Adrenal gland (tissue), 12 donors: Measurements from ENCODE around the gene MYOCD. TPM values are rescaled to one million over a fixed set of nuclear protein-coding genes. Genes with fewer than 3 reads are reported as not detected.

Experiments used
- DNase-seq, 7 donors: peaks; one replicate each; pipeline ENCODE4 v3.0.0-alpha.2; 2019 to 2020
- H3K27ac ChIP-seq, 5 donors: fragments of 200-600 bp; sonication (generic) in 4 of 5; 1 replicate in 3 of 5; 2 replicates in 2 of 5; pipeline versions ENCODE4 v1.5.1 to v1.8.0; 2016 to 2020; ENCODE audit warnings: mild to moderate bottlenecking in 1 of 5
- H3K27me3 ChIP-seq: fragments of 200-600 bp; 2 replicates; pipeline ENCODE4 v1.8.0; 2021
- H3K36me3 ChIP-seq, 2 donors: fragments of 200-600 bp; replicated peaks in 1 of 2; 1 replicate in 1 of 2; 2 replicates in 1 of 2; pipeline versions ENCODE4 v1.5.1 to v1.8.0; 2018 to 2022
- H3K4me1 ChIP-seq, 2 donors: fragments of 200-600 bp; replicated peaks in 1 of 2; 1 replicate in 1 of 2; 2 replicates in 1 of 2; pipeline versions ENCODE4 v1.5.1 to v1.8.0; 2018 to 2021
- H3K4me3 ChIP-seq, 4 donors: fragments of 200-600 bp; sonication (generic) in 3 of 4; one replicate each; pipeline ENCODE4 v1.5.1; 2016 to 2018
- H3K9me3 ChIP-seq, 3 donors: fragments of 200-600 bp; sonication (generic) in 1 of 3; replicated peaks in 1 of 3; 1 replicate in 2 of 3; 2 replicates in 1 of 3; pipeline versions ENCODE4 v1.5.1 to v1.8.0; 2016 to 2021
- CTCF ChIP-seq, 6 experiments: fragments of 450-650 bp in 4 of 6; fragments of 200-600 bp in 2 of 6; sonication (generic) in 1 of 6; IDR thresholded peaks; 1 replicate in 5 of 6; 2 replicates in 1 of 6; pipeline versions ENCODE4 v1.5.1 to v1.8.0; 2016 to 2021; ENCODE audit warnings: antibody characterized with exemption in 6 of 6, mild to moderate bottlenecking in 2 of 6, moderate library complexity in 1 of 6
- POLR2A ChIP-seq, 2 donors: fragments of 450-650 bp; IDR thresholded peaks; one replicate each; pipeline ENCODE4 v1.6.1; 2017; ENCODE audit warnings: antibody characterized with exemption in 2 of 2, mild to moderate bottlenecking in 2 of 2, moderate library complexity in 1 of 2
- WGBS, 4 donors: extraction: QIAGEN DNeasy Blood & Tissue Kit in 2 of 4; methylation state at CpG; one replicate each; pipeline versions ENCODE4 v1.1.5 to v1.1.7; 2013 to 2017; 5-methylcytosine and 5-hydroxymethylcytosine counted together
- intact Hi-C, 2 donors: fragments of 100-400 bp; cut with DNase I; formaldehyde crosslinking; loops; one replicate each; pipeline versions ENCODE4 v1.14.1 to v1.15.0; 2022 to 2023
- polyA plus RNA-seq, 3 donors: library from polyadenylated mRNA; stranded (reverse); fragments of 200-250 nt in 2 of 3; fragments of 350-450 nt in 1 of 3; fragmentation: Illumina TruSeq in 1 of 3; extraction: RNeasy Lipid Tissue Mini Kit (QIAGEN cat#74804) in 1 of 3; gene quantifications; one replicate each; pipeline ENCODE4 v1.2.3, GENCODE V29; 2013 to 2014
- total RNA-seq, 9 donors: library from RNA; depleted of rRNA in 4 of 9; stranded (reverse); fragments of >200 nt in 4 of 9; fragments of 120-200 nt in 1 of 9; fragmentation: NEBNext Ultra II Directional in 1 of 9; extraction: Animal tissue kit (Norgen Biotek cat#: 25700) in 1 of 9; gene quantifications; one replicate each; pipeline versions ENCODE4 v1.1.0 to v1.2.4, GENCODE V29; 2013 to 2023
- donor health status: healthy with polysubstance abuse.
- donor health status: Bipolar disorder and iron deficiency.
- donor health status: DM: yes; HTN: yes; CAD: no.
- donor health status: DM: no; HTN: no; CAD: no.
- donor health status: DM: no; HTN: no; CAD: no.
- donor health status: DM: yes; HTN: yes; CAD: no.

Gene MYOCD
- total and polyA plus RNA-seq, 12 donors = 0.18 to 4.3 (median 0.97) TPM

- Histone ChIP-seq H3K4me1 (no peaks in the 10 kb centered on the region), H3K36me3 (no peaks in the 10 kb centered on the region), H3K27ac (no peak overlapping the region), H3K4me3 (no peak overlapping the region), H3K9me3 (no peaks in the 10 kb centered on the region), H3K27me3 (no peaks in the 10 kb centered on the region)
- intact Hi-C loops = no loop called here
- WGBS, 4 donors = 37 to 56% (median 53%) methylated on average over 1 of the region's 1 CpG
- DNase-seq = no peak
- TF ChIP-seq POLR2A (IDR thresholded peaks at IDR 0.05) = no peak
- TF ChIP-seq CTCF (IDR thresholded peaks at IDR 0.05) = no peak
Measured at GRCh38 chr17:12693640-12694039, 27.9 kb downstream of the MYOCD start.

- Histone ChIP-seq H3K27me3 (no peaks in the 10 kb centered on the region), H3K4me1 (no peaks in the 10 kb centered on the region), H3K9me3 (no peaks in the 10 kb centered on the region), H3K27ac (no peak overlapping the region), H3K4me3 (no peak overlapping the region), H3K36me3 (no peaks in the 10 kb centered on the region)
- intact Hi-C loops = no loop called here
- TF ChIP-seq POLR2A (IDR thresholded peaks at IDR 0.05) = no peak
- no peak for TF ChIP-seq CTCF (IDR thresholded peaks at IDR 0.05)
- no peak for DNase-seq
- 60 to 62% (median 61%) methylated on average over 4 of the region's 4 CpGs for WGBS, 4 donors
Measured at GRCh38 chr17:12706070-12706469, 40.4 kb downstream of the MYOCD start.

GRCh38 chr17:12709063-12709462 is 43.4 kb downstream of the MYOCD start:
- no peaks in the 10 kb centered on the region for H3K4me1 ChIP-seq
- intact Hi-C loops = no loop called here

GRCh38 chr17:12712415-12712814 is 46.7 kb downstream of the MYOCD start:
- Histone ChIP-seq H3K36me3 (no peaks in the 10 kb centered on the region), H3K4me3 (no peak overlapping the region), H3K27ac (no peak overlapping the region), H3K4me1 (no peaks in the 10 kb centered on the region), H3K27me3 (no peaks in the 10 kb centered on the region), H3K9me3 (no peaks in the 10 kb centered on the region)
- TF ChIP-seq CTCF (IDR thresholded peaks at IDR 0.05) = no peak
- TF ChIP-seq POLR2A (IDR thresholded peaks at IDR 0.05) = no peak
- DNase-seq = no peak
- intact Hi-C loops = no loop called here
- WGBS, 4 donors = 39 to 48% (median 45%) methylated on average over 4 of the region's 4 CpGs

More at GRCh38 chr17:12709063-12709462, 43.4 kb downstream of the MYOCD start:
- Histone ChIP-seq H3K27ac (no peak overlapping the region), H3K4me3 (no peak overlapping the region), H3K36me3 (no peaks in the 10 kb centered on the region), H3K9me3 (no peaks in the 10 kb centered on the region), H3K27me3 (no peaks in the 10 kb centered on the region)
- TF ChIP-seq POLR2A (IDR thresholded peaks at IDR 0.05) (no peak), CTCF (IDR thresholded peaks at IDR 0.05) (no peak)
- no peak for DNase-seq
